H9 (cell line): Measurements from ENCODE around the gene CD300LD. TPM values are rescaled to one million over a fixed set of nuclear protein-coding genes. Genes with fewer than 3 reads are reported as not detected.

ENCODE experiments used
- DNase-seq: peaks from one replicate; pipeline ENCODE4 v3.0.0-alpha.2; 2017
- H2AFZ ChIP-seq: one replicate; pipeline ENCODE4 v1.6.1; 2013; ENCODE audit warnings: mild to moderate bottlenecking, low read length, control low read depth, moderate library complexity
- H2AK5ac ChIP-seq: 2 replicates; pipeline ENCODE4 v1.6.1; 2013; ENCODE audit warnings: low read length, control low read depth, mixed read lengths; ENCODE audit not compliant: insufficient read length
- H2BK120ac ChIP-seq: one replicate; pipeline ENCODE4 v1.6.1; 2013; ENCODE audit warnings: low read depth, mild to moderate bottlenecking, low read length, control low read depth, inconsistent platforms; ENCODE audit not compliant: poor library complexity, severe bottlenecking
- H2BK12ac ChIP-seq: 2 replicates; pipeline ENCODE4 v1.6.1; 2013; ENCODE audit warnings: low read length, control low read depth, mixed read lengths, low read depth; ENCODE audit not compliant: insufficient read length
- H2BK15ac ChIP-seq: 2 replicates; pipeline ENCODE4 v1.6.1; 2013; ENCODE audit warnings: low read depth, low read length, control low read depth
- H2BK20ac ChIP-seq: one replicate; pipeline ENCODE4 v1.6.1; 2013; ENCODE audit warnings: low read depth, mild to moderate bottlenecking, low read length, control low read depth, inconsistent platforms; ENCODE audit not compliant: poor library complexity, severe bottlenecking
- H2BK5ac ChIP-seq: 2 replicates; pipeline ENCODE4 v1.6.1; 2013; ENCODE audit warnings: low read length, control low read depth, mixed read lengths; ENCODE audit not compliant: insufficient read length
- H3K14ac ChIP-seq: 2 replicates; pipeline ENCODE4 v1.6.1; 2013; ENCODE audit warnings: low read length, control low read depth; ENCODE audit not compliant: insufficient read depth
- H3K18ac ChIP-seq: 2 replicates; pipeline ENCODE4 v1.6.1; 2013; ENCODE audit warnings: low read depth, mild to moderate bottlenecking, mixed read lengths, low read length, control low read depth; ENCODE audit not compliant: insufficient read length
- H3K23ac ChIP-seq: 2 replicates; pipeline ENCODE4 v1.6.1; 2013; ENCODE audit warnings: low read length, control low read depth, mixed read lengths, low read depth; ENCODE audit not compliant: insufficient read length
- H3K23me2 ChIP-seq: 2 replicates; pipeline ENCODE4 v1.6.1; 2013; ENCODE audit warnings: low read depth, mild to moderate bottlenecking, mixed read lengths, low read length, control low read depth; ENCODE audit not compliant: insufficient read length, poor library complexity, severe bottlenecking
- H3K27ac ChIP-seq: 2 replicates; pipeline ENCODE4 v1.5.1; 2013; ENCODE audit warnings: low read length, control low read depth, mixed read lengths, low read depth; ENCODE audit not compliant: insufficient read length
- H3K27me3 ChIP-seq: 2 replicates; pipeline ENCODE4 v1.6.1; 2013; ENCODE audit warnings: low read length, control low read depth, inconsistent platforms; ENCODE audit not compliant: insufficient read depth
- H3K4ac ChIP-seq: 2 replicates; pipeline ENCODE4 v1.6.1; 2013; ENCODE audit warnings: low read depth, mild to moderate bottlenecking, control low read depth, inconsistent platforms, low read length, moderate library complexity
- H3K4me1 ChIP-seq: 2 replicates; pipeline ENCODE4 v1.6.1; 2013; ENCODE audit warnings: low read length, control low read depth, inconsistent platforms; ENCODE audit not compliant: insufficient read depth
- H3K4me2 ChIP-seq: 2 replicates; pipeline ENCODE4 v1.6.1; 2013; ENCODE audit warnings: low read length, control low read depth, mixed read lengths; ENCODE audit not compliant: insufficient read length, insufficient read depth
- H3K56ac ChIP-seq: 2 replicates; pipeline ENCODE4 v1.6.1; 2013; ENCODE audit warnings: low read depth, mild to moderate bottlenecking, mixed read lengths, low read length, control low read depth; ENCODE audit not compliant: insufficient read length
- H3K79me1 ChIP-seq: 2 replicates; pipeline ENCODE4 v1.6.1; 2013; ENCODE audit warnings: low read depth, mild to moderate bottlenecking, moderate library complexity, low read length, control low read depth, inconsistent platforms; ENCODE audit not compliant: insufficient read depth, poor library complexity, severe bottlenecking
- H3K79me2 ChIP-seq: 2 replicates; pipeline ENCODE4 v1.6.1; 2013; ENCODE audit warnings: low read length, control low read depth, inconsistent platforms; ENCODE audit not compliant: insufficient read depth
- H3K9ac ChIP-seq: 2 replicates; pipeline ENCODE4 v1.6.1; 2013; ENCODE audit warnings: low read length, control low read depth, mixed read lengths; ENCODE audit not compliant: insufficient read length; ENCODE audit errors: extremely low read depth
- H3K9me3 ChIP-seq: one replicate; pipeline ENCODE4 v1.6.1; 2013; ENCODE audit warnings: low read depth, low read length, inconsistent platforms; ENCODE audit not compliant: control insufficient read depth
- H3T11ph ChIP-seq: one replicate; pipeline ENCODE4 v1.6.1; 2013; ENCODE audit warnings: mild to moderate bottlenecking, low read length, control low read depth, inconsistent platforms
- H4K20me1 ChIP-seq: one replicate; pipeline ENCODE4 v1.6.1; 2013; ENCODE audit not compliant: control insufficient read depth, insufficient read length, insufficient read depth
- H4K5ac ChIP-seq: 2 replicates; pipeline ENCODE4 v1.6.1; 2013; ENCODE audit warnings: low read depth, mild to moderate bottlenecking, mixed read lengths, low read length, control low read depth; ENCODE audit not compliant: insufficient read length
- H4K8ac ChIP-seq: replicated peaks from 2 replicates; pipeline ENCODE4 v1.6.1; 2013; ENCODE audit warnings: low read length, control low read depth, mixed read lengths, low read depth; ENCODE audit not compliant: insufficient read length
- H4K91ac ChIP-seq: 2 replicates; pipeline ENCODE4 v1.6.1; 2013; ENCODE audit warnings: low read depth, mild to moderate bottlenecking, moderate library complexity, mixed read lengths, low read length, control low read depth; ENCODE audit not compliant: insufficient read length
- H3K27ac Mint-ChIP-seq, 3 experiments: 2 replicates in 2 of 3; 3 replicates in 1 of 3; pipeline ENCODE4 v1.8.0; 2020 to 2021; ENCODE audit warnings: mixed read lengths in 3 of 3, mild to moderate bottlenecking in 1 of 3, moderate library complexity in 1 of 3
- H3K27me3 Mint-ChIP-seq: 2 replicates; pipeline ENCODE4 v1.8.0; 2021; ENCODE audit warnings: low read depth, mild to moderate bottlenecking, moderate library complexity, mixed read lengths
- H3K36me3 Mint-ChIP-seq, 3 experiments: 2 replicates in 2 of 3; 3 replicates in 1 of 3; pipeline ENCODE4 v1.8.0; 2020 to 2021; ENCODE audit warnings: low read depth in 3 of 3, mixed read lengths in 3 of 3; ENCODE audit not compliant: insufficient read depth in 1 of 3
- H3K4me1 Mint-ChIP-seq, 2 experiments: 2 replicates each; pipeline ENCODE4 v1.8.0; 2020; ENCODE audit warnings: mixed read lengths in 2 of 2
- H3K4me3 Mint-ChIP-seq, 2 experiments: 2 replicates in 1 of 2; 3 replicates in 1 of 2; pipeline ENCODE4 v1.8.0; 2020 to 2021; ENCODE audit warnings: mild to moderate bottlenecking in 2 of 2, mixed read lengths in 2 of 2, moderate library complexity in 1 of 2
- H3K9me3 Mint-ChIP-seq, 2 experiments: 2 replicates in 1 of 2; 3 replicates in 1 of 2; pipeline ENCODE4 v1.8.0; 2020; ENCODE audit warnings: mild to moderate bottlenecking in 2 of 2, mixed read lengths in 2 of 2, moderate library complexity in 1 of 2
- WGBS: extraction: QIAGEN DNeasy Blood & Tissue Kit; methylation state at CpG from one replicate; pipeline ENCODE4 v1.1.7; 2013; ENCODE audit warnings: missing lambda C conversion rate, low lambda C conversion rate, mixed read lengths; ENCODE audit not compliant: insufficient read length; ENCODE audit errors: extremely low coverage; 5-methylcytosine and 5-hydroxymethylcytosine counted together
- total RNA-seq: library from RNA; stranded (reverse); gene quantifications from 2 replicates; pipeline ENCODE4 v1.2.1, GENCODE V29; 2021
- TF ChIP-seq, protein P1 (sequence below): fragments of 200-600 bp; sonication (generic); conservative IDR thresholded peaks from 3 replicates; pipeline ENCODE4 v1.8.0; 2021; ENCODE audit warnings: antibody characterized with exemption, mild to moderate bottlenecking

The CD300LD gene
- total RNA-seq, 1 experiment from 2014 or later, result not detected

DNA sequence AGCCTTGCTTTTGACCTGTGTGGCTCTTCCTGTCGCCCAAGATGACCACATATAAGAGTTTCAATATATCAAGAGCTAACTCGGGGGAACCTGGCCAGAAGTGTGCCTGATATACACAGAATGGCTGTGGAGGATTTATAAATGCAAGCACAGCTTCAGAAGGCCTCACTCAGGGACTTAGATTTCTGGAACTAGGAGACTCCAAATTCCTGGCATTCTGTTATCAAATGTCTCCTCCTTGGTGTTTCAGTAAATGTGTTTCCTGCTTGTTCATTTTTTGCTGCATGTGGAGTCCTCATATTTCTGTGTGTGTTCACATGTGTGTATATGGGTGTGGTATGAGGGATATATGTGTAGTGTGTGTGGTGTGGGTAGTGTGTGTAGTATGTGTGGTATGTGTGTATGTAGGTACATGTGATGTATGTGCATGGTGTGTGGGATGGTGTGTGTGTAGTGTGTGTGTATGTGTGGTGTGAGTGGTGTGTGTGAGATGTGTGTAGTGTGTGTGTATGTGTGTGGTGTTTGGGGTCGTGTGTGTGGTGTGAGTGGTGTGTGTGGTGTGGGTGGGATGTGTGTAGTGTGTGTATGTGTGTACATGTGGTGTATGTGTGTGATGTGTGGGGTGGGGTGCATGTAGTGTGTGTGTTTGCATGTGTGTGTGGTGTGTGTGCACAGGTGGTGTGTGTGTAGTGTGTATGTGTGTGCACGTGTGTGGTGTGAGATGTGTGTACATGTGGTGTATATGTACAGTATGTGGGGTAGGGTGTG, 23.8 kb downstream of the CD300LD start:
- no peaks in the 10 kb centered on the region for H3K23me2 ChIP-seq
- no peak overlapping the region for H4K5ac ChIP-seq
- TF ChIP-seq, protein P1, sequence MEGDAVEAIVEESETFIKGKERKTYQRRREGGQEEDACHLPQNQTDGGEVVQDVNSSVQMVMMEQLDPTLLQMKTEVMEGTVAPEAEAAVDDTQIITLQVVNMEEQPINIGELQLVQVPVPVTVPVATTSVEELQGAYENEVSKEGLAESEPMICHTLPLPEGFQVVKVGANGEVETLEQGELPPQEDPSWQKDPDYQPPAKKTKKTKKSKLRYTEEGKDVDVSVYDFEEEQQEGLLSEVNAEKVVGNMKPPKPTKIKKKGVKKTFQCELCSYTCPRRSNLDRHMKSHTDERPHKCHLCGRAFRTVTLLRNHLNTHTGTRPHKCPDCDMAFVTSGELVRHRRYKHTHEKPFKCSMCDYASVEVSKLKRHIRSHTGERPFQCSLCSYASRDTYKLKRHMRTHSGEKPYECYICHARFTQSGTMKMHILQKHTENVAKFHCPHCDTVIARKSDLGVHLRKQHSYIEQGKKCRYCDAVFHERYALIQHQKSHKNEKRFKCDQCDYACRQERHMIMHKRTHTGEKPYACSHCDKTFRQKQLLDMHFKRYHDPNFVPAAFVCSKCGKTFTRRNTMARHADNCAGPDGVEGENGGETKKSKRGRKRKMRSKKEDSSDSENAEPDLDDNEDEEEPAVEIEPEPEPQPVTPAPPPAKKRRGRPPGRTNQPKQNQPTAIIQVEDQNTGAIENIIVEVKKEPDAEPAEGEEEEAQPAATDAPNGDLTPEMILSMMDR, result no peak
- no peaks in the 10 kb centered on the region for H3K79me2 ChIP-seq
- H2AFZ ChIP-seq, result no peak overlapping the region
- no peak overlapping the region for H3K4ac ChIP-seq
- no peak overlapping the region for H2BK120ac ChIP-seq
- WGBS, result 100% methylated on average over 2 of the region's 4 CpGs
- H3K18ac ChIP-seq, result no peak overlapping the region
- no peak overlapping the region for H4K91ac ChIP-seq
- H4K20me1 ChIP-seq, result no peaks in the 10 kb centered on the region
- Mint-ChIP-seq H3K4me3 (no peak overlapping the region), H3K27me3 (peaks cover 33% of the 10 kb centered on the region), H3K4me1 (peaks cover 4 to 9% of the 10 kb centered on the region in 2 experiments), H3K9me3 (peaks cover 0 to 4% of the 10 kb centered on the region in 2 experiments; a peak in 2 of 5 replicates), H3K36me3 (no peaks in the 10 kb centered on the region; a peak in 2 of 7 replicates), H3K27ac (no peak overlapping the region)
- H3K27ac ChIP-seq, result no peak overlapping the region
- no peak overlapping the region for H3K14ac ChIP-seq
- no peaks in the 10 kb centered on the region for H3K79me1 ChIP-seq
- H3K23ac ChIP-seq, result no peak overlapping the region
- no peak overlapping the region for H2BK12ac ChIP-seq
- no peak overlapping the region for H4K8ac ChIP-seq
- H3K56ac ChIP-seq, result no peak overlapping the region
- H2BK20ac ChIP-seq, result no peak overlapping the region
- H3T11ph ChIP-seq, result no peak overlapping the region
- H3K9me3 ChIP-seq, result no peaks in the 10 kb centered on the region
- H3K9ac ChIP-seq, result no peak overlapping the region
- H2BK15ac ChIP-seq, result no peak overlapping the region
- no peak for DNase-seq
- H3K4me2 ChIP-seq, result no peak overlapping the region
- no peak overlapping the region for H2BK5ac ChIP-seq
- no peak overlapping the region for H2AK5ac ChIP-seq
- no peaks in the 10 kb centered on the region for H3K27me3 ChIP-seq
- H3K4me1 ChIP-seq, result peaks cover 2% of the 10 kb centered on the region; the same call in 1 of the 2 replicates
